B cell (primary cell): ENCODE results near the gene TSHZ3.

Source experiments
- CTCF ChIP-seq: fragments of 200-600 bp; IDR thresholded peaks from one replicate; pipeline ENCODE4 v1.8.0; 2022; ENCODE audit warnings: antibody characterized with exemption, mild to moderate bottlenecking
- EZH2 ChIP-seq: IDR thresholded peaks from 2 replicates; pipeline ENCODE4 v1.6.1; 2012; ENCODE audit warnings: borderline replicate concordance, low read depth, mild to moderate bottlenecking, moderate library complexity, low read length; ENCODE audit not compliant: insufficient read depth, poor library complexity, severe bottlenecking

GRCh38 chr19:31284621-31285020, 64.6 kb downstream of the TSHZ3 start:
- TF ChIP-seq CTCF (no peak), EZH2 (no peak)
